HG03342 (cell line): ENCODE data around the gene TMEM212.

Experiments
- ATAC-seq: cut with Tn5 transposase; IDR thresholded peaks from one replicate; pipeline ENCODE4 v1.9.1; 2021; ENCODE audit warnings: mild to moderate bottlenecking, moderate library complexity; ENCODE audit not compliant: unreplicated experiment

The TMEM212 gene

DNA sequence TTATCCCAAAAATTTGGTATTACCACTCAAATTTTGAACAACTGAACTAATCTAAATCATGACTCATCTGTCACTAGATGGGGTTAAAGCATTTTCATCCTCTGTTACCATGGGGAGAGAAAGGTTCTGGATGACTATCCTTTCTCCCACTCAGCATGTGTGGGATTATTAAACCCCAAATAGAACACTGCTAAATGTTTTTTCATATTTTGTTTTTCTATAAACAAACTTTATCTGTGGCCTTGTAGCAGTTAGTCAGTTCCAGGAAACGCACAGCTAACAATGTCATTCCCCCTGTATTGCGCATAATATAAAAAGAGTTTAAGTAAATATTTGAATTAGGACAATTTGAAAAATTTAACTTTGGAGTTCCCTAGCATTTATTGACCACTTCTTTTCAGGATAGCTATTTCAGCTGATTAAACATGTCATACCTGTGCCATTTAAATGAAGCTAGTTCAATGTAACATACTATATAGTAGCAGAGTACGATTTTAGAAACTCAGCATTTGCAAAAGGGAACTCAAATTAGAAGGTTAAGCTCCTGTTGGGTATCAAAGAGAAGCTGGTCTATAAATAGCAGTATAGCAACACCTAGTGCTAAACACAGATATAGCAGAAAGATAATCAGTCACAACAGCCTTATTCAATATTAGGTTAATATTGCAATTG lies 9.2 kb upstream of the TMEM212 start:
- ATAC-seq = no peak

DNA sequence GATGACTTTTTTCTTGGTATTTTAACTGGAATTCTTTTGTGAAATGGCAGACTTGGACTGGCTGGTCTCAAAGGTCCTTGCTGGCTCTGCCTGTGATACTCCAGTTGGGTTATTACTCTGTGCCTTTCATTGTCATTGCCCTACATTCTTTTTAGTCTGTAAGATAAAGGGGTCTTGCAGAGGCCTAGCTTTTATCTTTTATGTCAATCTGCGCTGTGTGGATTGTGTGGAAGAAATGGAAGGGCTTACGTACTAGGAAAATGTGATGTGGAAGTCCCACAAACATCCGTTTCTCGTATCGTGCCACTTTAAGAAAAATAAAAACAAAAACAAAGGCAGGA lies 8.7 kb upstream of the TMEM212 start:
- ATAC-seq = no peak

GRCh38 chr3:171835116-171835515 lies 8.0 kb upstream of the TMEM212 start:
- ATAC-seq = no peak

DNA sequence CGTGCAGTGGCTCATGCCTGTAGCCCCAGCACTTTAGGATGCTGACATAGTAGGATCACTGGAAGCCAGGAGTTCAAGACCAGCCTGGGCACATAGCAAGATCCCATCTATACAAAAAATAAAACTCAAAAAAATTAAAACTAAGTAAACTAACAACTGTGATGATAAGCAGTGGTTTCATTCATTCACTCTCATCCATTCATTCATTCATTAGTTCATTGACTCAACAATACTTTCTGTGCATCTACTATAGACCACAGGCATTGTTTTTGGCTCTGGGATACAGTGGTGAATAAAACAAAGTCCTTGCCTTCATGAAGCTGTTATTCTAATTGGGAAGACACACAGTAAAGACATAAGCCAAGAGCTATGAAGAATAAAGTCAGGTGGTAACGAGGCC lies 7.5 kb upstream of the TMEM212 start:
- ATAC-seq = no peak

GRCh38 chr3:171836855-171837254 lies 6.3 kb upstream of the TMEM212 start:
- no peak for ATAC-seq

DNA sequence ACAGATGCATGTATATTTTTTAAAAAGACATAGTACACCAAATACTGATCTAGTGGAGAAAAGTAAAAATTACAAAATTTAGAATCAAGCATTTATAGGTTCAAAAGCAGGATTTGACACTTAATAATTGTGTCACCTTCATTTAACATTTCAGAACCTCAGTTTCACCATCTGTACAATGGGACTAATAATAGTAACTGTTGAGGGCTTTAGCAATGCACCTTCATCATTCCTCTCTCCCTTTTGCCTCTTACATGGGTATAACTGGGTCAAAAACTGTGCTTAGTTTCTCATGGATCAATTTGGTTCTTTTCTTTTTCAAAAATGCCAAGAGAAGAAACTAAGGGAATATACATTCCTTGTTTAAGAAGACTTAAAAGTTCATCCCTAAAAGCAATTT lies 5.5 kb upstream of the TMEM212 start:
- ATAC-seq = no peak

- ATAC-seq = peak; percentile 54
Measured at GRCh38 chr3:171838218-171838720, 4.9 kb upstream of the TMEM212 start.

DNA sequence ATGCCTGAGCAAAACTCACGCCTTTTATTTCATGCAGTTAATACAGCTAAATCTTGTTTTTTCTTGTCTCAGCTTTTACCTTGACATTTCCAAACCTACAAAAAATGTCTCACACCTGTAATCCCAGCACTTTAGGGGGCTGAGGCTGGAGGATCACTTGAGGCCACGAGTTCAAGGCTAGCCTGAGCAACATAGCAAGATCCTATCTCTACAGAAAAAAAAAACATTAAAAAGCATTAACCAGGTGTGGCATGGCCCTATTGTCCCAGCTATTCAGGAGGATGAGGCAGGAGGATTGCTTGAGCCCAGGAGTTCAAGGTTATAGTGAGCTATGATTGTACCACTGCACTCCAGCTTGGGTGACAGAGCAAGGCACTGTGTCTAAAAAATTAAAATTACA lies 3.9 kb upstream of the TMEM212 start:
- ATAC-seq = no peak

GRCh38 chr3:171840445-171840810 lies 2.7 kb upstream of the TMEM212 start:
- no peak for ATAC-seq

- ATAC-seq = no peak
Measured at GRCh38 chr3:171840811-171841619, 2.1 kb upstream of the TMEM212 start.

GRCh38 chr3:171841620-171842000 lies 1.5 kb upstream of the TMEM212 start:
- ATAC-seq = no peak

GRCh38 chr3:171844873-171845272 lies 1.7 kb downstream of the TMEM212 start:
- ATAC-seq = no peak

- ATAC-seq = no peak
Measured at GRCh38 chr3:171845481-171846284, 2.5 kb downstream of the TMEM212 start.

- peak; percentile 97 for ATAC-seq
Measured at GRCh38 chr3:171846597-171846996, 3.4 kb downstream of the TMEM212 start.

GRCh38 chr3:171847133-171847532 lies 4.0 kb downstream of the TMEM212 start:
- no peak for ATAC-seq

GRCh38 chr3:171847595-171848259 lies 4.6 kb downstream of the TMEM212 start:
- ATAC-seq = no peak

DNA sequence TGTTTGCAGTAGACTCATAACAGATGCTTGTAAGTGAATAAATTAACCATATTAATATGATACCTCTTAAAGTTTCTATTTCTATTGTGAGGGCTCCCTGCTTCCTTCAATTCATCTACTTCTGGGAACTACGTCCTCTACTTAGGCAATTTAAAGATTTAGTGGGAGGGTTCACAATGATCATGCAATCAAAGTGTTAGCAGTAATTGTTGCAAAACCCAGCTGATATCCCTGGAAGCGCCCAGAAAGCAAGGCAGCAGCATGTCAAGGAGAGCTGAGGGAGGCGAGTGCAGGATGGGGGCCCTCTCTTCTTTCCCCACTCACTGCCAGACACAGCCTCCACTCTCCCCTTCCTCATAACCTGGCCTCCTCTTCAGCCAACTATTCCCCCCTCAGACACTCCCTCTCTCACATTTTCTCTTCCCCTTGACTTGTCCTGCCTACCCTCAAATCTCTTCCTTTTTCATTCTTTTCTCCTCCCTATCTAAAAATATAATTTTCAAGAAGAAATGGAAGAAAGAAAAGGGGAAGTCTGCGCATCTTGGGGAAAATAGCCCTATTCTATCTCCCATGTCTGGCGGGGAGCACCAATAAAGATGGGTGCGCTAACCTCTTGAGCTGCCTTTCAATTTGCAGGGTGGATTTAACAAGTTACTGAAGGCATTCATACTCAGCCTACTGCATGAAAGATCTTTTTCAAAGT lies 6.6 kb downstream of the TMEM212 start:
- no peak for ATAC-seq

DNA sequence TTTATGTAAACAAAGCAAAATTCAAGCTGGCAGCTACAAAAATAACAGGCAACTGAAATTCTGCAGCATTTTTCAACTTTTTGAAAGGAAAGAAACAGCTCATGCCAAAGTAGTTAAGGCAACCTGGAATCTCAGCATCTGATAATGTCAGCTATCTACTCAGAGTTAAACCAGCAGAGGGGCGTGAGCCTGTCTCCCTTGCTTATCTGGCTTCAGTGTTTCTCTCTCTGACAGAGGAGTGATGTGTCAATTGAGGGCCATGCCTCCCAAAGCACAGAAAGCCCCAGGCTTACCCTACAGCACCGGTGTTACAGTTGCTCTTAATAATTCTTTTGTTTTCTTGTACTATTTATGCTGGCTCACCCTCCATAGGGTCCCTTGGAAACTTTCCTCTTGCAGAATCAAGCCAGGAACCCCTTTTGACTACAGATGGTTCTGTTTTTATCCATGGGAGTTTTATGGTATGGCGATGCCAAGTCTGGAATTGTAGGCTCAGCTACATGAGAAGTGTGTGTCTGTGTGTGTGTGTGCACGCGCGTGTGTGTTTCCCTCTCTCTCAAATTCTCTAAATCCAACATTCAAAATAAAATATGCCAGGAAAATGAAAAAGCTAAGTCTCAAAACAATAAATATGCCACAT lies 7.3 kb downstream of the TMEM212 start:
- no peak for ATAC-seq

GRCh38 chr3:171850960-171851659 lies 8.0 kb downstream of the TMEM212 start:
- ATAC-seq = no peak
